GM11168 (cell line): ENCODE measurements around the gene WDR33.
"Not testable (repeated sequence)": the region's sequence is repeated elsewhere in the genome, so short reads cannot be mapped to it uniquely, and the experiment has no call there.

Source experiments
- in situ Hi-C: fragments of 300-500 bp; cut with MboI; formaldehyde crosslinking; loops from one replicate; pipeline ENCODE4 v1.12.0; 2022; ENCODE audit warnings: low sequenced_read_pairs; ENCODE audit not compliant: unreplicated experiment

Gene WDR33

GRCh38 chr2:127810619-127811396 lies at the start of gene WDR33:
Gene WDR33 (minus strand): TSS chr2:127811171. CDS start chr2:127770981, 40,190 bp downstream.
- in situ Hi-C loops: no loop called here

GRCh38 chr2:127860130-127860529 lies 49.2 kb upstream of the WDR33 start:
- in situ Hi-C loops: no loop called here

GRCh38 chr2:127859712-127860085 lies 48.7 kb upstream of the WDR33 start:
- in situ Hi-C loops: no loop called here

- in situ Hi-C loops: no loop called here
Observed at GRCh38 chr2:127857265-127857808, 46.4 kb upstream of the WDR33 start.

- in situ Hi-C loops: no loop called here
Observed at GRCh38 chr2:127853671-127854070, 42.7 kb upstream of the WDR33 start.

GRCh38 chr2:127852388-127852787 lies 41.4 kb upstream of the WDR33 start:
- in situ Hi-C loops: no loop called here

GRCh38 chr2:127847931-127848330 lies 37.0 kb upstream of the WDR33 start:
- in situ Hi-C loops: no loop called here

- in situ Hi-C loops: no loop called here
Observed at GRCh38 chr2:127844973-127845372, 34.0 kb upstream of the WDR33 start.

- in situ Hi-C loops: no loop called here
Observed at GRCh38 chr2:127843677-127844076, 32.7 kb upstream of the WDR33 start.

GRCh38 chr2:127841466-127842178 lies 30.7 kb upstream of the WDR33 start:
- in situ Hi-C loops: no loop called here

GRCh38 chr2:127840893-127841292 lies 29.9 kb upstream of the WDR33 start:
- in situ Hi-C loops: no loop called here

- in situ Hi-C loops: no loop called here
Observed at GRCh38 chr2:127834951-127835350, 24.0 kb upstream of the WDR33 start.

- in situ Hi-C loops: no loop called here
Observed at GRCh38 chr2:127829845-127830246, 18.9 kb upstream of the WDR33 start.

- in situ Hi-C loops: not testable (repeated sequence)
Observed at GRCh38 chr2:127826708-127827107, 15.7 kb upstream of the WDR33 start.

- in situ Hi-C loops: no loop called here
Observed at GRCh38 chr2:127826047-127826446, 15.1 kb upstream of the WDR33 start.

- in situ Hi-C loops: no loop called here
Observed at GRCh38 chr2:127820080-127820668, 9.2 kb upstream of the WDR33 start.

GRCh38 chr2:127818794-127819425 lies 7.9 kb upstream of the WDR33 start:
- in situ Hi-C loops: no loop called here

- in situ Hi-C loops: no loop called here
Observed at GRCh38 chr2:127818241-127818640, 7.3 kb upstream of the WDR33 start.

GRCh38 chr2:127814677-127815076 lies 3.7 kb upstream of the WDR33 start:
- in situ Hi-C loops: no loop called here

- in situ Hi-C loops: not testable (repeated sequence)
Observed at GRCh38 chr2:127812441-127812840, 1.5 kb upstream of the WDR33 start.
